Stimulated activated CD8-positive, alpha-beta memory T cell treated with anti-CD3 and anti-CD28 coated beads, Interleukin-15, amount 100 ng/mL, for 48 hours (primary cell): ENCODE data around the gene KIAA0040.

ENCODE experiments used
- DNase-seq, 2 donors: peaks; one replicate each; pipeline ENCODE4 v3.0.0-alpha.2; 2020; ENCODE audit warnings: low read depth in 2 of 2

The KIAA0040 gene

GRCh38 chr1:175192630-175193526 is at the start of gene KIAA0040:
TSS of gene KIAA0040 (minus strand) at chr1:175192776. CDS start at chr1:175161013, 31,763 bp downstream.
- peak; percentile 51 to 67 for DNase-seq

- DNase-seq: no peak
These were observed 44.8 kb upstream of the KIAA0040 start for GRCh38 chr1:175237389-175237788.

- no peak for DNase-seq
These were observed 42.1 kb upstream of the KIAA0040 start for GRCh38 chr1:175234639-175235038.

- no peak for DNase-seq
These were observed 39.8 kb upstream of the KIAA0040 start for GRCh38 chr1:175232335-175232734.

- DNase-seq: no peak
These were observed 33.2 kb upstream of the KIAA0040 start for GRCh38 chr1:175225805-175226129.

GRCh38 chr1:175222296-175222938 is 29.8 kb upstream of the KIAA0040 start:
- DNase-seq: no peak

GRCh38 chr1:175221557-175222175 is 29.1 kb upstream of the KIAA0040 start:
- no peak for DNase-seq

- DNase-seq: no peak
These were observed 28.4 kb upstream of the KIAA0040 start for GRCh38 chr1:175220853-175221556.

- no peak for DNase-seq
These were observed 27.2 kb upstream of the KIAA0040 start for GRCh38 chr1:175219774-175220173.

GRCh38 chr1:175218786-175219434 is 26.3 kb upstream of the KIAA0040 start:
- DNase-seq: no peak

- no peak for DNase-seq
These were observed 25.4 kb upstream of the KIAA0040 start for GRCh38 chr1:175217721-175218531.

- DNase-seq: no peak
These were observed 23.9 kb upstream of the KIAA0040 start for GRCh38 chr1:175216444-175216843.

- DNase-seq: no peak
These were observed 19.1 kb upstream of the KIAA0040 start for GRCh38 chr1:175211656-175212055.

GRCh38 chr1:175210744-175211143 is 18.2 kb upstream of the KIAA0040 start:
- no peak for DNase-seq

- no peak for DNase-seq
These were observed 16.9 kb upstream of the KIAA0040 start for GRCh38 chr1:175209493-175209921.

GRCh38 chr1:175208773-175209492 is 16.4 kb upstream of the KIAA0040 start:
- DNase-seq: no peak

- DNase-seq: no peak
These were observed 15.4 kb upstream of the KIAA0040 start for GRCh38 chr1:175207971-175208370.

GRCh38 chr1:175206687-175207086 is 14.1 kb upstream of the KIAA0040 start:
- DNase-seq: no peak

GRCh38 chr1:175204330-175204729 is 11.8 kb upstream of the KIAA0040 start:
- no peak for DNase-seq

- DNase-seq: no peak
These were observed 11.0 kb upstream of the KIAA0040 start for GRCh38 chr1:175203570-175204068.
